GM12878 (cell line): ENCODE data around the gene ABCB8. TPM values are rescaled to one million over a fixed set of nuclear protein-coding genes. Genes with fewer than 3 reads are reported as not detected.

Source experiments
- ATAC-seq: fragments of 200-7000 bp; cut with Tn5 transposase; 3 replicates; pipeline ENCODE4 v1.9.1; 2020; ENCODE audit warnings: mild to moderate bottlenecking, moderate library complexity
- BruUV-seq: library from RNA; stranded (reverse); fragments of 400-500 nt; replicated peaks from 2 replicates; lab custom pipeline; 2021; lab: Mats Ljungman, UMichigan
- CTCF ChIA-PET: fragments of 300-600 bp; sonication (Branson Sonifier 250); formaldehyde crosslinking; extraction: SDS; loops from one replicate; lab custom pipeline; 2021; ENCODE audit warnings: inconsistent platforms; lab: Yijun Ruan, JAX
- POLR2A ChIA-PET: fragments of 350-600 bp; formaldehyde crosslinking; extraction: SDS; loops from one replicate; lab custom pipeline; 2021; ENCODE audit warnings: inconsistent platforms; lab: Charles Lee
- RAD21 ChIA-PET: fragments of 300-600 bp; sonication (Branson Sonifier 250); formaldehyde crosslinking; loops from one replicate; lab custom pipeline; 2023; ENCODE audit warnings: antibody characterized with exemption; ENCODE audit not compliant: unreplicated experiment; lab: Charles Lee
- SMC1A ChIA-PET: fragments of 300-600 bp; sonication (Branson Sonifier 250); formaldehyde crosslinking; loops from one replicate; lab custom pipeline; 2023; ENCODE audit not compliant: unreplicated experiment, uncharacterized antibody; lab: Charles Lee
- DNase-seq: peaks from one replicate; pipeline ENCODE4 v3.0.0-alpha.2; 2011; ENCODE audit warnings: low read depth, low spot score
- FAIRE-seq: peaks from 3 replicates; lab custom pipeline; 2011; peaks lifted over from hg19 to GRCh38; lab: Jason Lieb, UNC
- H2AFZ ChIP-seq: 2 replicates; pipeline ENCODE4 v1.6.0; 2011; ENCODE audit warnings: low read depth, low read length, control low read depth; ENCODE audit not compliant: control insufficient read depth
- H3K27ac ChIP-seq: 2 replicates; pipeline ENCODE4 v1.5.1; 2011; ENCODE audit warnings: control low read depth; ENCODE audit not compliant: control insufficient read depth, insufficient read depth
- H3K27me3 ChIP-seq, 2 experiments: replicated peaks in 1 of 2; 2 replicates each; pipeline versions ENCODE4 v1.6.0 to v1.6.1; 2011; ENCODE audit warnings: low read length in 1 of 2; ENCODE audit not compliant: control insufficient read depth in 2 of 2, insufficient read depth in 2 of 2
- H3K36me3 ChIP-seq, 2 experiments: 2 replicates each; pipeline ENCODE4 v1.5.1; 2011; ENCODE audit warnings: low read length in 1 of 2; ENCODE audit not compliant: control insufficient read depth in 2 of 2, insufficient read depth in 2 of 2
- H3K4me1 ChIP-seq: 2 replicates; pipeline ENCODE4 v1.6.1; 2011; ENCODE audit warnings: mild to moderate bottlenecking, low read length, moderate library complexity, mixed read lengths; ENCODE audit not compliant: control insufficient read depth, insufficient read depth
- H3K4me2 ChIP-seq: 2 replicates; pipeline ENCODE4 v1.6.0; 2011; ENCODE audit warnings: control low read depth; ENCODE audit not compliant: control insufficient read depth, insufficient read depth
- H3K4me3 ChIP-seq: fragments of 200-600 bp; sonication (generic); 2 replicates; pipeline ENCODE4 v1.5.1; 2016
- H3K79me2 ChIP-seq: 2 replicates; pipeline ENCODE4 v1.6.0; 2011; ENCODE audit warnings: low read length; ENCODE audit not compliant: control insufficient read depth, insufficient read depth
- H3K9ac ChIP-seq: 2 replicates; pipeline ENCODE4 v1.8.0; 2011; ENCODE audit warnings: low read length, control low read depth, mixed read lengths; ENCODE audit not compliant: control insufficient read depth, insufficient read depth
- H3K9me3 ChIP-seq: replicated peaks from 3 replicates; pipeline ENCODE4 v1.5.1; 2011; ENCODE audit warnings: mild to moderate bottlenecking, low read length; ENCODE audit not compliant: control insufficient read depth, insufficient read depth
- H4K20me1 ChIP-seq: 2 replicates; pipeline ENCODE4 v1.6.0; 2011; ENCODE audit not compliant: control insufficient read depth, insufficient read depth
- CEBPB ChIP-seq, 2 experiments: fragments of 150-350 bp in 1 of 2; IDR thresholded peaks; 2 replicates each; pipeline ENCODE4 v1.6.1; 2012 to 2014; ENCODE audit warnings: low read depth in 2 of 2, low read length in 2 of 2, borderline replicate concordance in 1 of 2, inconsistent platforms in 1 of 2
- CHD1 ChIP-seq: IDR thresholded peaks from 2 replicates; pipeline ENCODE4 v1.6.1; 2012; ENCODE audit warnings: low read depth, low read length, improper control_type of control experiment
- EGR1 ChIP-seq, 2 experiments: IDR thresholded peaks; 1 replicate in 1 of 2; 2 replicates in 1 of 2; pipeline ENCODE4 v1.6.1; 2011 to 2012; ENCODE audit warnings: low read depth in 2 of 2, low read length in 2 of 2, borderline replicate concordance in 1 of 2, mild to moderate bottlenecking in 1 of 2, moderate library complexity in 1 of 2
- JUND ChIP-seq: IDR thresholded peaks from 2 replicates; pipeline ENCODE4 v1.6.1; 2012; ENCODE audit warnings: low read depth, mild to moderate bottlenecking, low read length, improper control_type of control experiment, moderate library complexity
- MTA2 ChIP-seq: fragments of 450-650 bp; IDR thresholded peaks from 2 replicates; pipeline ENCODE4 v1.6.1; 2016; ENCODE audit warnings: low read depth, mild to moderate bottlenecking, moderate library complexity
- MTA3 ChIP-seq: IDR thresholded peaks from 2 replicates; pipeline ENCODE4 v1.6.1; 2012; ENCODE audit warnings: low read length, inconsistent platforms, borderline replicate concordance
- NFXL1 ChIP-seq: fragments of 450-650 bp; IDR thresholded peaks from 2 replicates; pipeline ENCODE4 v1.6.1; 2017; ENCODE audit warnings: antibody characterized with exemption, mild to moderate bottlenecking, borderline replicate concordance
- POLR2A ChIP-seq: IDR thresholded peaks from 2 replicates; pipeline ENCODE4 v1.6.1; 2011; ENCODE audit warnings: low read depth, mild to moderate bottlenecking, low read length
- RAD21 ChIP-seq: IDR thresholded peaks from 2 replicates; pipeline ENCODE4 v1.6.1; 2011; ENCODE audit warnings: mild to moderate bottlenecking, low read depth, low read length, moderate library complexity; ENCODE audit not compliant: insufficient read depth
- SMAD5 ChIP-seq: IDR thresholded peaks from 2 replicates; pipeline ENCODE4 v1.6.1; 2016; ENCODE audit warnings: antibody characterized with exemption, low read depth
- ZNF274 ChIP-seq: IDR thresholded peaks from one replicate; pipeline ENCODE4 v1.8.0; 2011; ENCODE audit not compliant: insufficient read length, insufficient read depth
- WGBS: methylation state at CpG from one replicate; pipeline ENCODE4 v1.1.6; 2016; ENCODE audit warnings: low lambda C conversion rate; ENCODE audit not compliant: insufficient replicate concordance, insufficient coverage; ENCODE audit errors: missing lambda C conversion rate; 5-methylcytosine and 5-hydroxymethylcytosine counted together
- in situ Hi-C: fragments of 300-500 bp; cut with MboI; formaldehyde crosslinking; loops from 9 replicates; pipeline ENCODE4 v1.14.3; 2018; ENCODE audit warnings: mixed read lengths
- intact Hi-C: fragments of 100-400 bp; cut with micrococcal nuclease; formaldehyde crosslinking; loops from one replicate; pipeline ENCODE4 v1.14.2; 2022; ENCODE audit not compliant: unreplicated experiment
- polyA plus RNA-seq, 11 experiments: library from polyadenylated mRNA; depleted of rRNA in 4 of 11; unstranded in 6 of 11; stranded (reverse) in 5 of 11; fragments of >200 nt; fragmentation: Nextera tagmentation in 4 of 11; fragmentation: Illumina TruSeq in 1 of 11; extraction: Ambion mirVana in 4 of 11; extraction: Trizol in 1 of 11; gene quantifications; 1 replicate in 1 of 11; 2 replicates in 10 of 11; pipeline versions ENCODE4 v1.2.1 to v1.2.3, GENCODE V29; 2011 to 2016; ENCODE audit warnings: inconsistent platforms in 2 of 11, missing spikeins in 2 of 11, low read depth in 1 of 11
- total RNA-seq, 4 experiments: library from RNA; depleted of rRNA in 3 of 4; stranded (reverse); fragments of >200 nt in 3 of 4; fragmentation: Illumina TruSeq in 1 of 4; extraction: Trizol in 1 of 4; gene quantifications; 2 replicates each; pipeline versions ENCODE4 v1.2.1 to v1.2.3, GENCODE V29; 2013 to 2021
- TF ChIP-seq, protein P1 (sequence below): fragments of 450-650 bp; IDR thresholded peaks from 2 replicates; pipeline ENCODE4 v1.6.1; 2016; ENCODE audit warnings: mild to moderate bottlenecking
- TF ChIP-seq, protein P2 (sequence below): fragments of 450-650 bp; IDR thresholded peaks from 2 replicates; pipeline ENCODE4 v1.6.1; 2017; ENCODE audit warnings: borderline replicate concordance
- TF ChIP-seq, protein P3 (sequence below): IDR thresholded peaks from 2 replicates; pipeline ENCODE4 v1.6.1; 2012; ENCODE audit warnings: improper control_type of control experiment, low read depth, low read length; ENCODE audit not compliant: insufficient replicate concordance
- TF ChIP-seq, protein P4 (sequence below): fragments of 150-350 bp; IDR thresholded peaks from 2 replicates; pipeline ENCODE4 v1.6.1; 2014; ENCODE audit warnings: mild to moderate bottlenecking, low read depth, low read length

Gene ABCB8
- total and polyA plus RNA-seq, 10 of the 15 experiments (the other 5 are each of a cell fraction or from before 2014, with no cell fraction given) = 0.77 to 34.8 (median 18.9) TPM

DNA sequence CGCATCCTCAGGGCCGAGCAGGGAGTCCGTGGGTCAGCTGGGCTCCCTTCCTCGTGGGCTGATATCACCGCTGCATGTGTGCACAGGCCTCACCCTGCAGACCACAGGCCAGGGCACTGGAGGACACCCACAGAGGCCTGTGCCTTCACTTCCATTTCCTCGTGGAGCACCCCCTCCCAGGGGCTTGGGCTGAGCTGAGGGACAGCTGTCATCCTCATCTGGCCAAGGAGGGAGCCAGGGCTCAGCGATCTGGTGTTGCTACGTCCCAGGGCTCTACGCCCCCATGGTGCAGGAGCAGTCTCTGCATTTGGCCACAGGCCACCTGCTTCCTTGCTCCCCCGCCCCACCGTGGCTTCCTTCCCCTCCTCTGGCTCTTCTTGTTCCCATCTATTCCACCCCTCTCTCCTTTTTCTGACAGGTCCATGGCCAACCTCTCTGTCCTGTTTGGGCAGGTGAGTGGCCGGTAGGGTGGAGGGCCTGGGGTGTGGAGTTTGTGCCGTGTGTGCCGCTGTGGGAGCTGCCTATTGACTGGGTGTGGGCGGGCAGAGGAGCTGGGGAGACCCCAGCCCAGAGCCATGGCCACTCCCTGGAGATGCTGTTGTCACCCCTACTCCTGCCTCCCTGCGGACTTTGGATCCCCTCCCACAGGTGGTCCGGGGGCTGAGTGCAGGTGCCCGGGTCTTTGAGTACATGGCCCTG lies 11.7 kb downstream of the ABCB8 start:
- BruUV-seq = no TSS peak
- Histone ChIP-seq H3K9me3 (no peaks in the 10 kb centered on the region), H3K4me1 (no peaks in the 10 kb centered on the region), H3K79me2 (no peaks in the 10 kb centered on the region), H4K20me1 (no peaks in the 10 kb centered on the region), H3K4me2 (no peak overlapping the region), H3K9ac (no peak overlapping the region), H3K27ac (no peak overlapping the region), H3K36me3 (no peaks in the 10 kb centered on the region; a peak in 1 of 4 replicates), H3K27me3 (no peaks in the 10 kb centered on the region), H2AFZ (no peak overlapping the region), H3K4me3 (no peak overlapping the region)
- ChIA-PET CTCF (no interaction called here), SMC1A (no interaction called here), POLR2A (no interaction called here), RAD21 (no interaction called here)
- FAIRE-seq = no peak
- in situ Hi-C loops = no loop called here
- WGBS = 83% methylated on average over 18 of the region's 18 CpGs
- DNase-seq = no peak
- ATAC-seq = no peak
- intact Hi-C loops = no loop called here
- TF ChIP-seq, protein P1, sequence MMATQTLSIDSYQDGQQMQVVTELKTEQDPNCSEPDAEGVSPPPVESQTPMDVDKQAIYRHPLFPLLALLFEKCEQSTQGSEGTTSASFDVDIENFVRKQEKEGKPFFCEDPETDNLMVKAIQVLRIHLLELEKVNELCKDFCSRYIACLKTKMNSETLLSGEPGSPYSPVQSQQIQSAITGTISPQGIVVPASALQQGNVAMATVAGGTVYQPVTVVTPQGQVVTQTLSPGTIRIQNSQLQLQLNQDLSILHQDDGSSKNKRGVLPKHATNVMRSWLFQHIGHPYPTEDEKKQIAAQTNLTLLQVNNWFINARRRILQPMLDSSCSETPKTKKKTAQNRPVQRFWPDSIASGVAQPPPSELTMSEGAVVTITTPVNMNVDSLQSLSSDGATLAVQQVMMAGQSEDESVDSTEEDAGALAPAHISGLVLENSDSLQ = no peak
- TF ChIP-seq MTA2 = no peak
- TF ChIP-seq CEBPB (IDR thresholded peaks at IDR 0.05; ENCODE audit: borderline replicate concordance in 1 of 2, low read depth in 2 of 2, low read length in 2 of 2) = no peak
- TF ChIP-seq, protein P2, sequence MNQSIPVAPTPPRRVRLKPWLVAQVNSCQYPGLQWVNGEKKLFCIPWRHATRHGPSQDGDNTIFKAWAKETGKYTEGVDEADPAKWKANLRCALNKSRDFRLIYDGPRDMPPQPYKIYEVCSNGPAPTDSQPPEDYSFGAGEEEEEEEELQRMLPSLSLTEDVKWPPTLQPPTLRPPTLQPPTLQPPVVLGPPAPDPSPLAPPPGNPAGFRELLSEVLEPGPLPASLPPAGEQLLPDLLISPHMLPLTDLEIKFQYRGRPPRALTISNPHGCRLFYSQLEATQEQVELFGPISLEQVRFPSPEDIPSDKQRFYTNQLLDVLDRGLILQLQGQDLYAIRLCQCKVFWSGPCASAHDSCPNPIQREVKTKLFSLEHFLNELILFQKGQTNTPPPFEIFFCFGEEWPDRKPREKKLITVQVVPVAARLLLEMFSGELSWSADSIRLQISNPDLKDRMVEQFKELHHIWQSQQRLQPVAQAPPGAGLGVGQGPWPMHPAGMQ = no peak
- TF ChIP-seq, protein P3, sequence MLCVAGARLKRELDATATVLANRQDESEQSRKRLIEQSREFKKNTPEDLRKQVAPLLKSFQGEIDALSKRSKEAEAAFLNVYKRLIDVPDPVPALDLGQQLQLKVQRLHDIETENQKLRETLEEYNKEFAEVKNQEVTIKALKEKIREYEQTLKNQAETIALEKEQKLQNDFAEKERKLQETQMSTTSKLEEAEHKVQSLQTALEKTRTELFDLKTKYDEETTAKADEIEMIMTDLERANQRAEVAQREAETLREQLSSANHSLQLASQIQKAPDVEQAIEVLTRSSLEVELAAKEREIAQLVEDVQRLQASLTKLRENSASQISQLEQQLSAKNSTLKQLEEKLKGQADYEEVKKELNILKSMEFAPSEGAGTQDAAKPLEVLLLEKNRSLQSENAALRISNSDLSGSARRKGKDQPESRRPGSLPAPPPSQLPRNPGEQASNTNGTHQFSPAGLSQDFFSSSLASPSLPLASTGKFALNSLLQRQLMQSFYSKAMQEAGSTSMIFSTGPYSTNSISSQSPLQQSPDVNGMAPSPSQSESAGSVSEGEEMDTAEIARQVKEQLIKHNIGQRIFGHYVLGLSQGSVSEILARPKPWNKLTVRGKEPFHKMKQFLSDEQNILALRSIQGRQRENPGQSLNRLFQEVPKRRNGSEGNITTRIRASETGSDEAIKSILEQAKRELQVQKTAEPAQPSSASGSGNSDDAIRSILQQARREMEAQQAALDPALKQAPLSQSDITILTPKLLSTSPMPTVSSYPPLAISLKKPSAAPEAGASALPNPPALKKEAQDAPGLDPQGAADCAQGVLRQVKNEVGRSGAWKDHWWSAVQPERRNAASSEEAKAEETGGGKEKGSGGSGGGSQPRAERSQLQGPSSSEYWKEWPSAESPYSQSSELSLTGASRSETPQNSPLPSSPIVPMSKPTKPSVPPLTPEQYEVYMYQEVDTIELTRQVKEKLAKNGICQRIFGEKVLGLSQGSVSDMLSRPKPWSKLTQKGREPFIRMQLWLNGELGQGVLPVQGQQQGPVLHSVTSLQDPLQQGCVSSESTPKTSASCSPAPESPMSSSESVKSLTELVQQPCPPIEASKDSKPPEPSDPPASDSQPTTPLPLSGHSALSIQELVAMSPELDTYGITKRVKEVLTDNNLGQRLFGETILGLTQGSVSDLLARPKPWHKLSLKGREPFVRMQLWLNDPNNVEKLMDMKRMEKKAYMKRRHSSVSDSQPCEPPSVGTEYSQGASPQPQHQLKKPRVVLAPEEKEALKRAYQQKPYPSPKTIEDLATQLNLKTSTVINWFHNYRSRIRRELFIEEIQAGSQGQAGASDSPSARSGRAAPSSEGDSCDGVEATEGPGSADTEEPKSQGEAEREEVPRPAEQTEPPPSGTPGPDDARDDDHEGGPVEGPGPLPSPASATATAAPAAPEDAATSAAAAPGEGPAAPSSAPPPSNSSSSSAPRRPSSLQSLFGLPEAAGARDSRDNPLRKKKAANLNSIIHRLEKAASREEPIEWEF = no peak
- TF ChIP-seq, protein P4, sequence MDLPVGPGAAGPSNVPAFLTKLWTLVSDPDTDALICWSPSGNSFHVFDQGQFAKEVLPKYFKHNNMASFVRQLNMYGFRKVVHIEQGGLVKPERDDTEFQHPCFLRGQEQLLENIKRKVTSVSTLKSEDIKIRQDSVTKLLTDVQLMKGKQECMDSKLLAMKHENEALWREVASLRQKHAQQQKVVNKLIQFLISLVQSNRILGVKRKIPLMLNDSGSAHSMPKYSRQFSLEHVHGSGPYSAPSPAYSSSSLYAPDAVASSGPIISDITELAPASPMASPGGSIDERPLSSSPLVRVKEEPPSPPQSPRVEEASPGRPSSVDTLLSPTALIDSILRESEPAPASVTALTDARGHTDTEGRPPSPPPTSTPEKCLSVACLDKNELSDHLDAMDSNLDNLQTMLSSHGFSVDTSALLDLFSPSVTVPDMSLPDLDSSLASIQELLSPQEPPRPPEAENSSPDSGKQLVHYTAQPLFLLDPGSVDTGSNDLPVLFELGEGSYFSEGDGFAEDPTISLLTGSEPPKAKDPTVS = no peak
- TF ChIP-seq MTA3 = no peak
- TF ChIP-seq ZNF274 = no peak
- no peak for TF ChIP-seq POLR2A
- no peak for TF ChIP-seq SMAD5
- TF ChIP-seq JUND = no peak
- no peak for TF ChIP-seq CHD1
- TF ChIP-seq NFXL1 = no peak
- TF ChIP-seq RAD21 = no peak
- no peak for TF ChIP-seq EGR1 (IDR thresholded peaks at IDR 0.05; ENCODE audit: borderline replicate concordance in 1 of 2, low read depth in 2 of 2, low read length in 2 of 2)
